MM.1S (cell line): ENCODE measurements around the gene PTPRN2.
A peak's percentile ranks its signal among the peaks of the same experiment; 100 is the strongest.

Experiments
- DNase-seq: peaks from one replicate; pipeline ENCODE4 v3.0.0-alpha.2; 2015
- H2AFZ ChIP-seq: fragments of 300-600 bp; sonication (generic); 2 replicates; pipeline ENCODE4 v1.6.0; 2016; ENCODE audit warnings: antibody characterized with exemption, low read length
- H3F3A ChIP-seq: fragments of 300-600 bp; sonication (generic); 2 replicates; pipeline ENCODE4 v1.6.1; 2016; ENCODE audit warnings: mild to moderate bottlenecking, antibody characterized with exemption, low read length, moderate library complexity, mixed read lengths; ENCODE audit not compliant: insufficient read depth
- H3K27ac ChIP-seq: fragments of 300-600 bp; sonication (generic); 2 replicates; pipeline ENCODE4 v1.5.1; 2016; ENCODE audit warnings: mild to moderate bottlenecking, low read length
- H3K27me3 ChIP-seq: fragments of 300-600 bp; sonication (generic); replicated peaks from 2 replicates; pipeline ENCODE4 v1.6.0; 2016; ENCODE audit warnings: low read length; ENCODE audit not compliant: insufficient read depth
- H3K36me3 ChIP-seq: fragments of 300-600 bp; sonication (generic); replicated peaks from 2 replicates; pipeline ENCODE4 v1.6.1; 2016; ENCODE audit warnings: mild to moderate bottlenecking, low read length, mixed read lengths; ENCODE audit not compliant: insufficient read depth
- H3K4me1 ChIP-seq: fragments of 300-600 bp; sonication (generic); 2 replicates; pipeline ENCODE4 v1.6.1; 2016; ENCODE audit warnings: low read length, mixed read lengths
- H3K4me2 ChIP-seq: fragments of 300-600 bp; sonication (generic); 2 replicates; pipeline ENCODE4 v1.6.0; 2016; ENCODE audit warnings: low read depth, low read length
- H3K4me3 ChIP-seq: fragments of 300-600 bp; sonication (generic); 2 replicates; pipeline ENCODE4 v1.5.1; 2016; ENCODE audit warnings: low read length, mixed read lengths
- H3K79me2 ChIP-seq: fragments of 300-600 bp; sonication (generic); 2 replicates; pipeline ENCODE4 v1.6.1; 2016; ENCODE audit warnings: mixed run types, low read length, mixed read lengths
- H3K9ac ChIP-seq: fragments of 300-600 bp; sonication (generic); 2 replicates; pipeline ENCODE4 v1.6.1; 2016; ENCODE audit warnings: low read length, mixed read lengths
- H3K9me2 ChIP-seq: fragments of 300-600 bp; sonication (generic); replicated peaks from 2 replicates; pipeline ENCODE4 v1.6.1; 2016; ENCODE audit warnings: mild to moderate bottlenecking, low read length, mixed read lengths; ENCODE audit not compliant: insufficient read depth
- H3K9me3 ChIP-seq: fragments of 300-600 bp; sonication (generic); replicated peaks from 2 replicates; pipeline ENCODE4 v1.6.1; 2016; ENCODE audit warnings: mild to moderate bottlenecking, low read length, mixed read lengths; ENCODE audit not compliant: insufficient read depth
- H4K20me1 ChIP-seq: fragments of 300-600 bp; sonication (generic); 2 replicates; pipeline ENCODE4 v1.6.1; 2016; ENCODE audit warnings: mild to moderate bottlenecking, low read length, moderate library complexity, mixed read lengths; ENCODE audit not compliant: insufficient read depth
- CTCF ChIP-seq: fragments of 300-600 bp; sonication (generic); IDR thresholded peaks from 2 replicates; pipeline ENCODE4 v1.5.1; 2016; ENCODE audit warnings: antibody characterized with exemption, low read length, mixed read lengths
- EZH2 ChIP-seq: fragments of 300-600 bp; sonication (generic); optimal IDR thresholded peaks from 2 replicates; pipeline ENCODE3; 2017; ENCODE audit warnings: low read depth, mild to moderate bottlenecking, antibody characterized with exemption, low read length, mixed read lengths
- EZH2phosphoT487 ChIP-seq: fragments of 300-600 bp; sonication (generic); IDR thresholded peaks from 2 replicates; pipeline ENCODE4 v1.6.1; 2018; ENCODE audit warnings: antibody characterized with exemption, low read length

PTPRN2 gene

GRCh38 chr7:157962458-157963306, 624.9 kb downstream of the PTPRN2 start:
- TF ChIP-seq CTCF: no peak
- TF ChIP-seq EZH2: no peak
- TF ChIP-seq EZH2phosphoT487: no peak
- Histone ChIP-seq H3K9me2 (no peaks in the 10 kb centered on the region), H3K9me3 (no peaks in the 10 kb centered on the region; the same call in 1 of the 2 replicates)

GRCh38 chr7:157961731-157962457, 625.7 kb downstream of the PTPRN2 start:
- Histone ChIP-seq H3K4me2 (peak overlapping the region; percentile 22; the same call in 1 of the 2 replicates), H3K9me3 (no peaks in the 10 kb centered on the region; the same call in 1 of the 2 replicates), H3K36me3 (no peaks in the 10 kb centered on the region), H3K27ac (no peak overlapping the region), H3K79me2 (no peaks in the 10 kb centered on the region), H3K27me3 (peaks cover 65% of the 10 kb centered on the region), H4K20me1 (no peaks in the 10 kb centered on the region), H3K4me1 (no peaks in the 10 kb centered on the region), H3K4me3 (no peak overlapping the region), H3F3A (no peaks in the 10 kb centered on the region), H3K9ac (no peak overlapping the region), H2AFZ (no peak overlapping the region), H3K9me2 (no peaks in the 10 kb centered on the region)
- TF ChIP-seq CTCF: no peak
- TF ChIP-seq EZH2phosphoT487: no peak
- no peak for TF ChIP-seq EZH2
- DNase-seq: no peak

More at GRCh38 chr7:157962458-157963306, 624.9 kb downstream of the PTPRN2 start:
- H4K20me1 ChIP-seq: no peaks in the 10 kb centered on the region
- H3K4me3 ChIP-seq: no peak overlapping the region
- H3F3A ChIP-seq: no peaks in the 10 kb centered on the region
- H3K9ac ChIP-seq: no peak overlapping the region
- H3K4me1 ChIP-seq: no peaks in the 10 kb centered on the region
- H3K27me3 ChIP-seq: peaks cover 65% of the 10 kb centered on the region
- H2AFZ ChIP-seq: no peak overlapping the region
- no peak overlapping the region for H3K4me2 ChIP-seq
- DNase-seq: no peak
- H3K36me3 ChIP-seq: no peaks in the 10 kb centered on the region
- no peak overlapping the region for H3K27ac ChIP-seq
- no peaks in the 10 kb centered on the region for H3K79me2 ChIP-seq

GRCh38 chr7:157955348-157955999, 632.1 kb downstream of the PTPRN2 start:
- peaks cover 83% of the 10 kb centered on the region for H3K27me3 ChIP-seq
- TF ChIP-seq EZH2phosphoT487: no peak
- TF ChIP-seq EZH2: no peak
- no peak for TF ChIP-seq CTCF
- no peaks in the 10 kb centered on the region for H3K9me2 ChIP-seq
- H3K9me3 ChIP-seq: no peaks in the 10 kb centered on the region; the same call in 1 of the 2 replicates
- H2AFZ ChIP-seq: no peak overlapping the region
- H3K36me3 ChIP-seq: no peaks in the 10 kb centered on the region
- no peak overlapping the region for H3K4me2 ChIP-seq
- H3F3A ChIP-seq: no peaks in the 10 kb centered on the region
- no peak overlapping the region for H3K4me3 ChIP-seq
- DNase-seq: no peak
- no peak overlapping the region for H3K9ac ChIP-seq
- H4K20me1 ChIP-seq: no peaks in the 10 kb centered on the region
- no peak overlapping the region for H3K27ac ChIP-seq
- H3K4me1 ChIP-seq: no peaks in the 10 kb centered on the region
- no peaks in the 10 kb centered on the region for H3K79me2 ChIP-seq
